Measurements from ENCODE around the gene FMNL3. TPM values are rescaled to one million over a fixed set of nuclear protein-coding genes. Genes with fewer than 3 reads are reported as not detected.

Gene FMNL3
- total and polyA plus RNA-seq, 4 donors, result 0.72 to 4.5 (median 2.6) TPM

GRCh38 chr12:49603721-49604120 lies 103.5 kb downstream of the FMNL3 start:
- TF ChIP-seq EGR1 (IDR thresholded peaks at IDR 0.05; ENCODE audit: low read depth in 2 of 2), result no peak
- TF ChIP-seq YY1 (IDR thresholded peaks at IDR 0.05), result no peak
- WGBS, result 97% methylated on average over 1 of the region's 1 CpG
- no peak overlapping the region for H3K27ac ChIP-seq (ENCODE audit: low read depth in 1 of 2, low read length in 2 of 2)

GRCh38 chr12:49599961-49600360 lies 107.2 kb downstream of the FMNL3 start:
- TF ChIP-seq EGR1 (IDR thresholded peaks at IDR 0.05; ENCODE audit: low read depth in 2 of 2) (no peak), RAD21 (IDR thresholded peaks at IDR 0.05) (no peak), CTCF (IDR thresholded peaks at IDR 0.05; ENCODE audit: low read depth, low read length, missing input control) (no peak), HNF4G (IDR thresholded peaks at IDR 0.05) (no peak), FOXA2 (IDR thresholded peaks at IDR 0.05) (no peak), JUND (IDR thresholded peaks at IDR 0.05) (no peak), YY1 (IDR thresholded peaks at IDR 0.05) (no peak), ZBTB33 (IDR thresholded peaks at IDR 0.05) (no peak), NR2F2 (IDR thresholded peaks at IDR 0.05) (no peak), RXRA (IDR thresholded peaks at IDR 0.05) (no peak), MAX (IDR thresholded peaks at IDR 0.05) (no peak), GABPA (IDR thresholded peaks at IDR 0.05 in 1 of 2, conservative IDR thresholded peaks at IDR 0.05 in 1 of 2) (no peak)
- no peaks in the 10 kb centered on the region for H3K9me3 ChIP-seq (ENCODE audit: control insufficient read depth in 4 of 4, low read length in 3 of 4)
- 96% methylated on average over 8 of the region's 8 CpGs for WGBS
- no peaks in the 10 kb centered on the region for H3K27me3 ChIP-seq (ENCODE audit: control insufficient read depth in 4 of 4, insufficient read depth in 4 of 4, low read length in 3 of 4)
- H3K4me3 ChIP-seq (ENCODE audit: low read depth in 1 of 3, low read length in 3 of 3), result no peak overlapping the region
- no peaks in the 10 kb centered on the region for H3K4me1 ChIP-seq (ENCODE audit: control insufficient read depth in 4 of 4, insufficient read depth in 4 of 4, low read length in 3 of 4)
- no peak for DNase-seq (ENCODE audit: low spot score)
- H3K9ac ChIP-seq (ENCODE audit: low read depth in 1 of 2, low read length in 2 of 2), result no peak overlapping the region
- H3K27ac ChIP-seq (ENCODE audit: low read depth in 1 of 2, low read length in 2 of 2), result no peak overlapping the region
- peaks cover 0 to 5% (median under 1%) of the 10 kb centered on the region in 4 donors for H3K36me3 ChIP-seq (ENCODE audit: control insufficient read depth in 4 of 4, insufficient read depth in 3 of 4, low read depth in 1 of 4, low read length in 3 of 4)

More at GRCh38 chr12:49603721-49604120, 103.5 kb downstream of the FMNL3 start:
- Histone ChIP-seq H3K9me3 (ENCODE audit: control insufficient read depth in 4 of 4, low read length in 3 of 4) (no peaks in the 10 kb centered on the region), H3K4me1 (ENCODE audit: control insufficient read depth in 4 of 4, insufficient read depth in 4 of 4, low read length in 3 of 4) (no peaks in the 10 kb centered on the region), H3K4me3 (ENCODE audit: low read depth in 1 of 3, low read length in 3 of 3) (no peak overlapping the region), H3K27me3 (ENCODE audit: control insufficient read depth in 4 of 4, insufficient read depth in 4 of 4, low read length in 3 of 4) (no peaks in the 10 kb centered on the region), H3K9ac (ENCODE audit: low read depth in 1 of 2, low read length in 2 of 2) (no peak overlapping the region), H3K36me3 (ENCODE audit: control insufficient read depth in 4 of 4, insufficient read depth in 3 of 4, low read depth in 1 of 4, low read length in 3 of 4) (peaks cover 0 to 5% (median 0%) of the 10 kb centered on the region in 4 donors)
- DNase-seq (ENCODE audit: low spot score), result no peak

GRCh38 chr12:49598527-49598926 lies 108.7 kb downstream of the FMNL3 start:
- TF ChIP-seq SP1 (IDR thresholded peaks at IDR 0.05) (no peak), GABPA (IDR thresholded peaks at IDR 0.05 in 1 of 2, conservative IDR thresholded peaks at IDR 0.05 in 1 of 2) (no peak), EGR1 (IDR thresholded peaks at IDR 0.05; ENCODE audit: low read depth in 2 of 2) (no peak), ATF3 (IDR thresholded peaks at IDR 0.05) (no peak), FOXA1 (IDR thresholded peaks at IDR 0.05) (no peak), FOXA2 (IDR thresholded peaks at IDR 0.05) (no peak), MAX (IDR thresholded peaks at IDR 0.05) (no peak), RAD21 (IDR thresholded peaks at IDR 0.05) (no peak), NR2F2 (IDR thresholded peaks at IDR 0.05) (no peak), HNF4G (IDR thresholded peaks at IDR 0.05) (no peak)
- Histone ChIP-seq H3K27me3 (ENCODE audit: control insufficient read depth in 4 of 4, insufficient read depth in 4 of 4, low read length in 3 of 4) (no peaks in the 10 kb centered on the region), H3K4me1 (ENCODE audit: control insufficient read depth in 4 of 4, insufficient read depth in 4 of 4, low read length in 3 of 4) (no peaks in the 10 kb centered on the region), H3K4me3 (ENCODE audit: low read depth in 1 of 3, low read length in 3 of 3) (no peak overlapping the region), H3K36me3 (ENCODE audit: control insufficient read depth in 4 of 4, insufficient read depth in 3 of 4, low read depth in 1 of 4, low read length in 3 of 4) (peaks cover 0 to 5% (median under 1%) of the 10 kb centered on the region in 4 donors), H3K9ac (ENCODE audit: low read depth in 1 of 2, low read length in 2 of 2) (no peak overlapping the region), H3K27ac (ENCODE audit: low read depth in 1 of 2, low read length in 2 of 2) (no peak overlapping the region), H3K9me3 (ENCODE audit: control insufficient read depth in 4 of 4, low read length in 3 of 4) (no peaks in the 10 kb centered on the region)
- 89% methylated on average over 10 of the region's 10 CpGs for WGBS
- no peak for DNase-seq (ENCODE audit: low spot score)

All from liver (tissue), 9 donors.